Measurements from ENCODE around the gene RPL27A.

RPL27A gene

DNA sequence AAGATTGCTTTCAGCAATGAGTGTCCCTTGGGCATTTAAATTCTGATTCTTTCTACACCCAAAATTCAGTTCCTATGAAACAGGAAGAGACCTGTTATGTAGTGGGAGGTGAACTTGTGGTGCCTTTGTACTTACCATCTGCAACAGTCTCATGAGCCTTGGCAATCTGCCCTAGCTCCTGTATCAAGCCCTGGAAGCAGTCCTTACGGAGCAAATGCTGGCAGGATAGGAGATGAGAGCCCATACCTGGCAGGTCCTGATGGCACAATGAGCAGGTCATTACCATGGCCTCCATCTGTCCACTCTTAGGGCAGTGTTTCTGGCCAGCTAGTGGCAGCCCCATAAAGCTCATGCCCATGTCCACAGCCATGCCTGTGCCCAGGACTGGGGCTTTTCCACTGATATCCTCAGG is 10.9 kb upstream of the RPL27A start:
- POLR2A ChIA-PET (ENCODE audit: low non-redundant PET), result interaction anchor here (0.5 to 1.9 kb wide), 3 partner anchors 10 to 241 kb away, joined by 3 to 10 read pairs (median 3); partner anchors contain the start of genes RPL27A and TRIM66
- H3K27ac ChIP-seq, result peak overlapping the region; percentile 98
- CTCF ChIA-PET, result no interaction called here
- peak; percentile 27 for DNase-seq (ENCODE audit: low spot score)
- TF ChIP-seq, protein P1, sequence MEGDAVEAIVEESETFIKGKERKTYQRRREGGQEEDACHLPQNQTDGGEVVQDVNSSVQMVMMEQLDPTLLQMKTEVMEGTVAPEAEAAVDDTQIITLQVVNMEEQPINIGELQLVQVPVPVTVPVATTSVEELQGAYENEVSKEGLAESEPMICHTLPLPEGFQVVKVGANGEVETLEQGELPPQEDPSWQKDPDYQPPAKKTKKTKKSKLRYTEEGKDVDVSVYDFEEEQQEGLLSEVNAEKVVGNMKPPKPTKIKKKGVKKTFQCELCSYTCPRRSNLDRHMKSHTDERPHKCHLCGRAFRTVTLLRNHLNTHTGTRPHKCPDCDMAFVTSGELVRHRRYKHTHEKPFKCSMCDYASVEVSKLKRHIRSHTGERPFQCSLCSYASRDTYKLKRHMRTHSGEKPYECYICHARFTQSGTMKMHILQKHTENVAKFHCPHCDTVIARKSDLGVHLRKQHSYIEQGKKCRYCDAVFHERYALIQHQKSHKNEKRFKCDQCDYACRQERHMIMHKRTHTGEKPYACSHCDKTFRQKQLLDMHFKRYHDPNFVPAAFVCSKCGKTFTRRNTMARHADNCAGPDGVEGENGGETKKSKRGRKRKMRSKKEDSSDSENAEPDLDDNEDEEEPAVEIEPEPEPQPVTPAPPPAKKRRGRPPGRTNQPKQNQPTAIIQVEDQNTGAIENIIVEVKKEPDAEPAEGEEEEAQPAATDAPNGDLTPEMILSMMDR (conservative IDR thresholded peaks at IDR 0.05; ENCODE audit: low read depth), result no peak

DNA sequence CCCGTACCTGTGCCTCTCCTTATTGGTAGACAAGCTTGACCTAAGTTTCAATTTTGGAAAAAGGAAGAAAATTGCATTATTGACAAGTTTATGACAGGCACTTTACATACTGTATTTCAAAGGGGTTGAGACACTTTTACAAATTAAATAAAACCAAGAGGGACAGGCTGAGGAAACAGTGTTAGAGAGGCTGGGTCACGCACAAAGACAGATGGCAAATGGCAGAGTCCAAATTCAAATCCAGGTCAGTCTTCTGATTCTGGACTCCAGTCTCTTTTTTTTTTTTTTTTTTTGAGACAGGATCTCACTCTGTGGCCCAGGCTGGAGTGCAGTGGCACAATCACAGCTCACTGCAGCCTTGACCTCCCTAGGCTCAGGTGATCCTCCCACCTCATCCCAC is 10.2 kb upstream of the RPL27A start:
- TF ChIP-seq, protein P1 (conservative IDR thresholded peaks at IDR 0.05; ENCODE audit: low read depth), result no peak
- H3K27ac ChIP-seq, result peak overlapping the region; percentile 98
- POLR2A ChIA-PET (ENCODE audit: low non-redundant PET), result interaction anchor here (0.5 to 1.9 kb wide), 2 partner anchors 10 to 240 kb away, joined by 3 to 10 read pairs; partner anchors contain the start of genes RPL27A and TRIM66
- CTCF ChIA-PET, result interaction anchor here (0.6 kb wide), 1 partner anchor 11 kb away, joined by 3 read pairs; no protein-coding TSS in a partner anchor
- DNase-seq (ENCODE audit: low spot score), result no peak

DNA sequence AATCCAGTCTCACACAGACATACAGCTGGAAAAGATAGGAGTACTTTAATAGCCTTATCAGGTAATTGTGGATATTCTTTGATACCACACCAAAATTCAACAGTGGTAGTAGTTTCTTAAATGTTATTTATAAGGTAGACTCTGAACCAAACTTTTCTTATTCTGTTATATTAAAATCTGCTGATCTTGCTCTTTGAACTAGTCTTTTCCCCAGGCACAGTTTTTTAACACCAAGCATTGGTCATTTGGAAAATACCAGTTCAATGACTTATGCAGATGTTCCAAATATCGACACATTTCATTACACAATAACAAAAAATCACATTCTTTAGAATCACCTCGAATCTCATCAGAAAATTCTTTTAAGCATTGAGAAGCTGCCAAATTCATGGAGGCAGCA is 7.7 kb upstream of the RPL27A start:
- DNase-seq (ENCODE audit: low spot score), result no peak
- POLR2A ChIA-PET (ENCODE audit: low non-redundant PET), result no interaction called here
- CTCF ChIA-PET, result no interaction called here

DNA sequence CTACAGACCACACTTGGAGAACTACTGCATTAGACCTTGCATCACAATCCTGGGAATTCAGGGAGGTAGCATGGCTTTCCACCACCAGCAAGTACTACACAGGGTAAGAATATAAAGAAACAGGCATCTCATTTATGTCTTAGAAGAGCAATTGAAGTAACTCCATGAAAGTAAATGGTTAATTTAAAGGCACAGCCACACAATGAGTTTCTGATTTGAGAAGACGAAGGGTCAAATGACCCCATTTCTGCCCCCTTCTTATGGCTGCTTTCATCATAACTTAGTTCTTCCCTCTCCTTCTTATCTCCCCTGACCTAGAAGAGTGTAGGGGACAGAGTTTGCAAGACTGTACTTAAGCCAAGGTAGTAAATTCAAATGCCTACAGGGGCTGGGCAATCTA is 6.1 kb upstream of the RPL27A start:
- TF ChIP-seq, protein P1 (conservative IDR thresholded peaks at IDR 0.05; ENCODE audit: low read depth), result no peak
- CTCF ChIA-PET, result no interaction called here
- H3K27ac ChIP-seq, result no peak overlapping the region
- no peak for DNase-seq (ENCODE audit: low spot score)
- POLR2A ChIA-PET (ENCODE audit: low non-redundant PET), result no interaction called here

More for the DNA sequence above, 7.7 kb upstream of the RPL27A start:
- TF ChIP-seq, protein P1 (conservative IDR thresholded peaks at IDR 0.05; ENCODE audit: low read depth), result no peak
- no peak overlapping the region for H3K27ac ChIP-seq

DNA sequence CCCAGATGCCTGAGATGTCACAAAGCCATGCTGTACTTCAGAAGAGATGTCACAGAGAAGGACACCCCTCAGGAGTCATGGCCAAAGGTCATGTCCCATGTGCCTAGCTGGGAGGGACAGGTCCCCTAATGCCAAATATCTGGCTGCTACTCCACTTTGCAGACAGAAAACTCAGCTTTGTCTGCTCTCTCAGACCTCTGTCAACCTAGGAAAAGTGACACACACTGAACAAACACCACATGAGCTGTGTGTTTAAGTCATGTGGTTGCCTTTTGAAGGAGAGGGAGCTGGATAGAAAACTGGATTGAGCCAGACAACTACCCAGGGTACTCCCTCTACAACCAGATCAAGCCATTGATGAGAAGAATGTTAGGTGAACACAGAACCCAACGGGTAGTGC is 3.6 kb upstream of the RPL27A start:
- CTCF ChIA-PET, result interaction anchor here (0.7 kb wide), 2 partner anchors 41 to 441 kb away, joined by 3 read pairs; no protein-coding TSS in a partner anchor
- DNase-seq (ENCODE audit: low spot score), result no peak
- POLR2A ChIA-PET (ENCODE audit: low non-redundant PET), result no interaction called here
- no peak overlapping the region for H3K27ac ChIP-seq
- TF ChIP-seq, protein P1 (conservative IDR thresholded peaks at IDR 0.05; ENCODE audit: low read depth), result no peak

DNA sequence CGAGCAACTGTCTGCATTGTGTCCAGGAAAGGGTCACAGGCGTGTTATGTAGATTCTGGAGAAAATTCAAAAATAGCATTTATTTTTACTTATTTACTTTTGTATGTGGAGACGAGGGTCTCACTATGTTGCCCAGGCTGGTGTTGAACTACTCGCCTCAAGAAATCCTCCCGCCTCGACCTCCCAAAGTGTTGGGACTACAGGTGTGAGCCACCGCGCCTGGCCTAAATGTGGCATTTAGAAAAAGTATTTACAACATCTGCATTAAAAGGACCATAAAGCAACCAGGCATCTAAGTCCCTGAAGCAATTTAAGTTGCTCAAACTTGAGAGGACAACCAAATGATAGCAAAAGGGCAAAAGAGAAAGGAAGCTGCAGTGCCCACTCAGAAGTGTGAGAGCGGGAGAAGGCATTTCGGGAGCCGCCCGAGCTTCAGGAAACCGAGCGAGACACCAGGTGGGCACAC is 722 bp upstream of the RPL27A start:
- peak overlapping the region; percentile 90 for H3K27ac ChIP-seq
- ChIA-PET POLR2A (ENCODE audit: low non-redundant PET) (interaction anchor here (0.7 to 1.8 kb wide), 7 partner anchors 10 to 128 kb away, joined by 3 to 10 read pairs (median 4); partner anchors contain the start of gene STK33), CTCF (interaction anchor here (0.5 to 1.7 kb wide), 3 partner anchors 98 to 489 kb away, joined by 3 to 4 read pairs (median 3); no protein-coding TSS in a partner anchor)
- no peak for DNase-seq (ENCODE audit: low spot score)
- TF ChIP-seq, protein P1 (conservative IDR thresholded peaks at IDR 0.05; ENCODE audit: low read depth), result no peak
